Calu3 (cell line): ENCODE data around the gene TEX51. TPM values are rescaled to one million over a fixed set of nuclear protein-coding genes. Genes with fewer than 3 reads are reported as not detected.

Experiments
- BruUV-seq: library from RNA; stranded (reverse); fragments of 400-500 nt; replicated peaks from 2 replicates; lab custom pipeline; 2021; lab: Mats Ljungman, UMichigan
- CTCF ChIA-PET: fragments of 300-600 bp; sonication (Branson Sonifier 250); formaldehyde crosslinking; loops from one replicate; lab custom pipeline; 2022; ENCODE audit warnings: antibody characterized with exemption; lab: Charles Lee
- DNase-seq: peaks from one replicate; pipeline ENCODE4 v3.0.0; 2022
- H3K27ac Mint-ChIP-seq: one replicate; pipeline ENCODE4 v1.8.0; 2022; ENCODE audit warnings: mixed read lengths; ENCODE audit not compliant: unreplicated experiment
- H3K27me3 Mint-ChIP-seq: one replicate; pipeline ENCODE4 v1.8.0; 2022; ENCODE audit warnings: mixed read lengths; ENCODE audit not compliant: unreplicated experiment
- H3K36me3 Mint-ChIP-seq: one replicate; pipeline ENCODE4 v1.8.0; 2022; ENCODE audit warnings: mild to moderate bottlenecking, moderate library complexity, mixed read lengths; ENCODE audit not compliant: insufficient read depth, unreplicated experiment
- H3K4me1 Mint-ChIP-seq: one replicate; pipeline ENCODE4 v1.8.0; 2022; ENCODE audit warnings: mild to moderate bottlenecking, low read depth, mixed read lengths; ENCODE audit not compliant: unreplicated experiment
- H3K4me3 Mint-ChIP-seq: one replicate; pipeline ENCODE4 v1.8.0; 2022; ENCODE audit warnings: mild to moderate bottlenecking, low read depth, moderate library complexity, mixed read lengths; ENCODE audit not compliant: unreplicated experiment
- H3K9me3 Mint-ChIP-seq: one replicate; pipeline ENCODE4 v1.8.0; 2022; ENCODE audit warnings: low read depth, mixed read lengths; ENCODE audit not compliant: unreplicated experiment
- intact Hi-C: fragments of 100-400 bp; cut with micrococcal nuclease; formaldehyde crosslinking; loops from one replicate; pipeline ENCODE4 v1.10.0; 2022; ENCODE audit not compliant: unreplicated experiment
- total RNA-seq: library from RNA; stranded (reverse); gene quantifications from 2 replicates; pipeline ENCODE4 v1.2.3, GENCODE V29; 2022
- TF ChIP-seq, protein P1 (sequence below): fragments of 200-600 bp; IDR thresholded peaks from one replicate; pipeline ENCODE4 v1.8.0; 2022; ENCODE audit warnings: antibody characterized with exemption; ENCODE audit not compliant: unreplicated experiment

Gene TEX51
- total RNA-seq, 1 experiment from 2014 or later, result not detected

DNA sequence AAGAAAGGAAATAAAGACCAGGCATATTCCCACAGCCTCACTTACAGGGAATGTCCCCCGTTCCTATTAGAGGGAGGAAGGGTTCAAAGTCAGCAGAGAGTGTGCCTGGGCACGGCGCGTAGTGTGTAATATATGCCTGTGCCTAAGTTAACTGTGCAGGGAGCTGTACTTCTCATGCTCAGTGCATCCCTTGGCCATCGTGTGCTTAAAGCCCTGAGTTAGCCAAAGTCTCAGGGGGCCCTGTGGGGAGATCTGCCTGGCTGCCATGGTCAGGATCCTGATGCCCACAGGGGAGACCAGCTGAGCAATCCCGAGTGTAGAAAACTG, 48.4 kb downstream of the TEX51 start:
- H3K27ac Mint-ChIP-seq, result peak overlapping the region; percentile 50
- CTCF ChIA-PET, result no interaction called here
- no TSS peak for BruUV-seq
- no peak for DNase-seq
- H3K9me3 Mint-ChIP-seq, result peaks cover 13% of the 10 kb centered on the region
- H3K27me3 Mint-ChIP-seq, result no peaks in the 10 kb centered on the region
- peaks cover 19% of the 10 kb centered on the region for H3K4me1 Mint-ChIP-seq
- H3K36me3 Mint-ChIP-seq, result peaks cover 10% of the 10 kb centered on the region
- peak overlapping the region; percentile 18 for H3K4me3 Mint-ChIP-seq
- intact Hi-C loops, result no loop called here
- TF ChIP-seq, protein P1, sequence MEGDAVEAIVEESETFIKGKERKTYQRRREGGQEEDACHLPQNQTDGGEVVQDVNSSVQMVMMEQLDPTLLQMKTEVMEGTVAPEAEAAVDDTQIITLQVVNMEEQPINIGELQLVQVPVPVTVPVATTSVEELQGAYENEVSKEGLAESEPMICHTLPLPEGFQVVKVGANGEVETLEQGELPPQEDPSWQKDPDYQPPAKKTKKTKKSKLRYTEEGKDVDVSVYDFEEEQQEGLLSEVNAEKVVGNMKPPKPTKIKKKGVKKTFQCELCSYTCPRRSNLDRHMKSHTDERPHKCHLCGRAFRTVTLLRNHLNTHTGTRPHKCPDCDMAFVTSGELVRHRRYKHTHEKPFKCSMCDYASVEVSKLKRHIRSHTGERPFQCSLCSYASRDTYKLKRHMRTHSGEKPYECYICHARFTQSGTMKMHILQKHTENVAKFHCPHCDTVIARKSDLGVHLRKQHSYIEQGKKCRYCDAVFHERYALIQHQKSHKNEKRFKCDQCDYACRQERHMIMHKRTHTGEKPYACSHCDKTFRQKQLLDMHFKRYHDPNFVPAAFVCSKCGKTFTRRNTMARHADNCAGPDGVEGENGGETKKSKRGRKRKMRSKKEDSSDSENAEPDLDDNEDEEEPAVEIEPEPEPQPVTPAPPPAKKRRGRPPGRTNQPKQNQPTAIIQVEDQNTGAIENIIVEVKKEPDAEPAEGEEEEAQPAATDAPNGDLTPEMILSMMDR, result no peak

DNA sequence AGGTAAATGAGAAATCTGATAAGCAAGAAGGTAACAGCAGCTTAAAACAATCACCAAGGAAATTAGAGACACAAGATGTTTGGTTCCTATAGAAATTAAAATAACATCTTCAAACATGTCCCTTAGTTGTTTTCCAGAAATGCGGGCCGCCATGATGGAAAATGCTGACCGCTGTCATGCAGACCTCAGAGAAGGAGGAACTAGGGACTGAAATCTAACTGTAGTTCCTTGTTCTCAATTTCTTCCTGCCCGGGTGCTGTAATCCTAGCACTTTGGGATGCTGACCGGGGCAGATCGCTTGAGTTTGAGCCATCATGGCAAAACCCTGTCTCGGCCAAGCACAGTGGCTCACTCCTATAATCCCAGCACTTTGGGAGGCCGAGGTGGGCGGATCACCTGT, 51.1 kb downstream of the TEX51 start:
- TF ChIP-seq, protein P1, result no peak
- Mint-ChIP-seq H3K4me3 (no peak overlapping the region), H3K36me3 (peaks cover 10% of the 10 kb centered on the region), H3K9me3 (peaks cover 13% of the 10 kb centered on the region), H3K27ac (no peak overlapping the region), H3K27me3 (no peaks in the 10 kb centered on the region), H3K4me1 (peaks cover 30% of the 10 kb centered on the region)
- no peak for DNase-seq
- intact Hi-C loops, result no loop called here
- CTCF ChIA-PET, result interaction anchor here (1.0 kb wide), 1 partner anchor 18 kb away, joined by 3 read pairs; no protein-coding TSS in a partner anchor
- no TSS peak for BruUV-seq

DNA sequence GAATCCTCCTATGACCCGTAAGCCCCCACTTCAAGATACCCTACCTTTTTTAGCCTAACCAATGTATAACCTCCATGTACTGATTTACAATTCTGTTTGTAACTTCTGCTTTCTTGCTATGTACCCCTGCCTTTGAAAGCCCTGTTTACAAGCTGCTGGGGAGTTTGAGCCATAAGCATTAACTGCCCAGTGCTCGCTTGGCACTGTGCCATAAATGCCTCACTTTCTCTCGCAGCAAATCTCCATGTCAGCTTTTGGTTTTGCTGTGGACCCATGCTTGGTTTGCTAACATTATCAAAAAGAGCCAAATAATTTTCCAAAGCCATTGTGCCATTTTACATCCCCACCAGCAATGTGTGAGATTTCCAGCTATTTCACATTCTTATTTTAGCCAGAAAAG, 51.8 kb downstream of the TEX51 start:
- H3K9me3 Mint-ChIP-seq, result peaks cover 13% of the 10 kb centered on the region
- DNase-seq, result no peak
- no TSS peak for BruUV-seq
- H3K4me3 Mint-ChIP-seq, result no peak overlapping the region
- CTCF ChIA-PET, result no interaction called here
- no peaks in the 10 kb centered on the region for H3K27me3 Mint-ChIP-seq
- H3K27ac Mint-ChIP-seq, result no peak overlapping the region
- H3K36me3 Mint-ChIP-seq, result peaks cover 10% of the 10 kb centered on the region
- TF ChIP-seq, protein P1, result no peak
- intact Hi-C loops, result no loop called here
- H3K4me1 Mint-ChIP-seq, result peaks cover 30% of the 10 kb centered on the region

Other genes with a start within 250 kb of the TEX51 start
- not detected in 2 replicates for gene GYPC, start 242.7 kb upstream of the TEX51 start, total RNA-seq
- gene BIN1, start 208.3 kb downstream of the TEX51 start, total RNA-seq, result 52.8 and 54.7 TPM in 2 replicates